Effector CD4-positive, alpha-beta T cell (primary cell): ENCODE results near the gene QPRT.
"Not testable (repeated sequence)": the region's sequence is repeated elsewhere in the genome, so short reads cannot be mapped to it uniquely, and the experiment has no call there.

Source experiments
- DNase-seq: peaks from one replicate; pipeline ENCODE4 v3.0.0-alpha.2; 2020

QPRT gene

GRCh38 chr16:29663016-29663806, 15.8 kb upstream of the QPRT start, which contains the start of gene SPN:
SPN (plus strand) TSS chr16:29663247; CDS start chr16:29663729, 482 bp downstream.
- peak; percentile 10 for DNase-seq

GRCh38 chr16:29663807-29664090, 15.2 kb upstream of the QPRT start:
- DNase-seq, result no peak

GRCh38 chr16:29664091-29664921, 14.7 kb upstream of the QPRT start:
- DNase-seq, result peak; percentile 34

GRCh38 chr16:29665294-29666077, 13.5 kb upstream of the QPRT start:
- DNase-seq, result peak; percentile 23

- DNase-seq, result not testable (repeated sequence)
Observed at GRCh38 chr16:29667322-29667610, 11.7 kb upstream of the QPRT start.

GRCh38 chr16:29667755-29668154, 11.2 kb upstream of the QPRT start:
- DNase-seq, result no peak

GRCh38 chr16:29668267-29668666, 10.7 kb upstream of the QPRT start:
- no peak for DNase-seq

- DNase-seq, result no peak
Observed at GRCh38 chr16:29673501-29673900, 5.5 kb upstream of the QPRT start.

- no peak for DNase-seq
Observed at GRCh38 chr16:29674188-29674587, 4.8 kb upstream of the QPRT start.

- no peak for DNase-seq
Observed at GRCh38 chr16:29675811-29676643, 3.0 kb upstream of the QPRT start.

GRCh38 chr16:29676989-29677785, 1.8 kb upstream of the QPRT start:
- DNase-seq, result no peak

- DNase-seq, result no peak
Observed at GRCh38 chr16:29680180-29680598, 1.2 kb downstream of the QPRT start.

GRCh38 chr16:29683543-29684090, 4.6 kb downstream of the QPRT start:
- no peak for DNase-seq

- no peak for DNase-seq
Observed at GRCh38 chr16:29684679-29685078, 5.7 kb downstream of the QPRT start.

- no peak for DNase-seq
Observed at GRCh38 chr16:29686740-29687332, 7.9 kb downstream of the QPRT start.

- DNase-seq, result no peak
Observed at GRCh38 chr16:29687755-29688154, 8.8 kb downstream of the QPRT start.

GRCh38 chr16:29688172-29688571, 9.2 kb downstream of the QPRT start:
- DNase-seq, result no peak

GRCh38 chr16:29689490-29690351, 10.7 kb downstream of the QPRT start:
- not testable (repeated sequence) for DNase-seq

- DNase-seq, result not testable (repeated sequence)
Observed at GRCh38 chr16:29692606-29693005, 13.6 kb downstream of the QPRT start.
